Stimulated activated CD8-positive, alpha-beta memory T cell treated with anti-CD3 and anti-CD28 coated beads, Interleukin-7, amount 100 ng/mL, for 24 hours (primary cell): ENCODE data around the gene TESMIN.

Experiments used
- DNase-seq: peaks from one replicate; pipeline ENCODE4 v3.0.0-alpha.2; 2020; ENCODE audit warnings: low read depth

TESMIN gene

GRCh38 chr11:68709062-68709461 is 42.3 kb downstream of the TESMIN start:
- no peak for DNase-seq

- no peak for DNase-seq
These were observed 43.8 kb downstream of the TESMIN start for GRCh38 chr11:68707527-68707926.

GRCh38 chr11:68704887-68705286 is 46.4 kb downstream of the TESMIN start:
- DNase-seq: no peak

GRCh38 chr11:68698993-68699392 is 52.3 kb downstream of the TESMIN start:
- no peak for DNase-seq

- no peak for DNase-seq
These were observed 55.8 kb downstream of the TESMIN start for GRCh38 chr11:68695531-68695930.

GRCh38 chr11:68694431-68695297 is 56.7 kb downstream of the TESMIN start:
- DNase-seq: no peak

GRCh38 chr11:68693484-68693882 is 57.8 kb downstream of the TESMIN start:
- no peak for DNase-seq

GRCh38 chr11:68692871-68693483 is 58.3 kb downstream of the TESMIN start:
- DNase-seq: no peak

- no peak for DNase-seq
These were observed 59.2 kb downstream of the TESMIN start for GRCh38 chr11:68692115-68692514.

GRCh38 chr11:68691402-68691784 is 59.9 kb downstream of the TESMIN start:
- no peak for DNase-seq

- no peak for DNase-seq
These were observed 60.5 kb downstream of the TESMIN start for GRCh38 chr11:68690671-68691401.

GRCh38 chr11:68689737-68690625 is 61.3 kb downstream of the TESMIN start:
- DNase-seq: no peak

- DNase-seq: no peak
These were observed 62.4 kb downstream of the TESMIN start for GRCh38 chr11:68688881-68689280.

- DNase-seq: no peak
These were observed 63.3 kb downstream of the TESMIN start for GRCh38 chr11:68687986-68688385.

GRCh38 chr11:68687311-68687710 is 64.0 kb downstream of the TESMIN start:
- no peak for DNase-seq

GRCh38 chr11:68686486-68686885 is 64.8 kb downstream of the TESMIN start:
- DNase-seq: no peak

GRCh38 chr11:68685656-68686380 is 65.5 kb downstream of the TESMIN start:
- no peak for DNase-seq

- DNase-seq: no peak
These were observed 66.6 kb downstream of the TESMIN start, which contains the start of gene GAL for GRCh38 chr11:68684385-68685356. TSS of gene GAL (plus strand) at chr11:68684544. CDS start at chr11:68684924, 380 bp downstream.

GRCh38 chr11:68683536-68684384 is 67.6 kb downstream of the TESMIN start:
- no peak for DNase-seq
